DND-41 (cell line): ENCODE measurements around the gene GAB4.

ENCODE experiments used
- CTCF ChIP-seq: IDR thresholded peaks from 2 replicates; pipeline ENCODE4 v1.5.1; 2012; ENCODE audit warnings: borderline replicate concordance, low read length, moderate library complexity, mild to moderate bottlenecking; ENCODE audit not compliant: poor library complexity, severe bottlenecking; ENCODE audit errors: extremely low read depth
- EZH2 ChIP-seq: IDR thresholded peaks from 3 replicates; pipeline ENCODE4 v1.6.1; 2012; ENCODE audit warnings: borderline replicate concordance, low read depth, mild to moderate bottlenecking, moderate library complexity, low read length, inconsistent platforms; ENCODE audit not compliant: severe bottlenecking

GRCh38 chr22:16955678-16956210 lies 52.3 kb downstream of the GAB4 start:
- TF ChIP-seq CTCF = no peak
- no peak for TF ChIP-seq EZH2
